Right lobe of liver (tissue), 6 donors: ENCODE measurements around the gene STXBP3. TPM values are rescaled to one million over a fixed set of nuclear protein-coding genes. Genes with fewer than 3 reads are reported as not detected.

ENCODE experiments used
- ATAC-seq, 4 donors: fragments of 200-7000 bp; cut with Tn5 transposase; one replicate each; pipeline ENCODE4 v1.9.1; 2020; ENCODE audit warnings: mild to moderate bottlenecking in 4 of 4, moderate library complexity in 4 of 4
- DNase-seq, 3 donors: peaks; one replicate each; pipeline ENCODE4 v3.0.0-alpha.2; 2020
- H3K27ac ChIP-seq, 3 donors: fragments of 200-600 bp; one replicate each; pipeline ENCODE4 v1.8.0; 2022
- H3K27me3 ChIP-seq, 2 donors: fragments of 200-600 bp; one replicate each; pipeline ENCODE4 v1.8.0; 2022
- H3K36me3 ChIP-seq, 4 donors: fragments of 200-600 bp; sonication (generic) in 1 of 4; one replicate each; pipeline versions ENCODE4 v1.5.1 to v1.8.0; 2017 to 2022; ENCODE audit warnings: control low read depth in 1 of 4
- H3K4me1 ChIP-seq, 4 donors: fragments of 200-600 bp; sonication (generic) in 1 of 4; one replicate each; pipeline versions ENCODE4 v1.5.1 to v1.8.0; 2017 to 2022; ENCODE audit warnings: control low read depth in 1 of 4
- H3K4me3 ChIP-seq, 3 donors: fragments of 200-600 bp; one replicate each; pipeline ENCODE4 v1.8.0; 2022
- H3K9me3 ChIP-seq, 4 donors: fragments of 200-600 bp; sonication (generic) in 1 of 4; one replicate each; pipeline versions ENCODE4 v1.5.1 to v1.8.0; 2017 to 2022; ENCODE audit warnings: control low read depth in 1 of 4
- CTCF ChIP-seq, 4 donors: fragments of 200-600 bp in 3 of 4; fragments of 450-650 bp in 1 of 4; IDR thresholded peaks; one replicate each; pipeline versions ENCODE4 v1.5.1 to v1.8.0; 2016 to 2022; ENCODE audit warnings: antibody characterized with exemption in 4 of 4, mild to moderate bottlenecking in 2 of 4
- POLR2A ChIP-seq: fragments of 450-650 bp; IDR thresholded peaks from one replicate; pipeline ENCODE4 v1.6.1; 2017; ENCODE audit warnings: antibody characterized with exemption, mild to moderate bottlenecking
- WGBS: methylation state at CpG from one replicate; pipeline ENCODE4 v1.1.6; 2018; ENCODE audit warnings: low coverage, low lambda C conversion rate; ENCODE audit not compliant: insufficient coverage; ENCODE audit errors: missing lambda C conversion rate; 5-methylcytosine and 5-hydroxymethylcytosine counted together
- intact Hi-C, 2 donors: fragments of 100-400 bp; cut with DNase I; formaldehyde crosslinking; loops; one replicate each; pipeline versions ENCODE4 v1.11.2 to v1.14.1; 2022
- total RNA-seq, 6 experiments: library from RNA; depleted of rRNA in 2 of 6; stranded (reverse); fragments of >200 nt in 2 of 6; fragmentation: NEBNext Ultra II Directional in 3 of 6; extraction: Animal tissue kit (Norgen Biotek cat#: 25700) in 3 of 6; gene quantifications; one replicate each; pipeline versions ENCODE4 v1.1.0 to v1.2.4, GENCODE V29; 2016 to 2023
- donor health status: DM: no; HTN: yes; CAD: no.
- donor health status: DM: no; HTN: no; CAD: no.
- donor health status: DM: no; HTN: no; CAD: no.
- donor health status: DM: no; HTN: yes; CAD: no.
- donor health status: DM: no; HTN: yes; CAD: no.

STXBP3 gene
- total RNA-seq, 6 experiments from 2014 or later, result 15.3 to 32.2 (median 22.3) TPM

GRCh38 chr1:108832929-108833328 is 86.5 kb downstream of the STXBP3 start:
- Histone ChIP-seq H3K36me3 (no peaks in the 10 kb centered on the region), H3K9me3 (no peaks in the 10 kb centered on the region), H3K4me3 (no peak overlapping the region), H3K4me1 (peaks cover 0 to 9% (median 2%) of the 10 kb centered on the region in 4 donors), H3K27me3 (no peaks in the 10 kb centered on the region), H3K27ac (no peak overlapping the region)
- DNase-seq, result no peak
- intact Hi-C loops, result loop anchor here in 1 of 2 donors (10.0 kb wide), 1 partner anchor 52 kb away; no protein-coding TSS in a partner anchor
- no peak for TF ChIP-seq POLR2A
- TF ChIP-seq CTCF (IDR thresholded peaks at IDR 0.05), result no peak
- ATAC-seq, result no peak
- 80% methylated on average over 2 of the region's 2 CpGs for WGBS

GRCh38 chr1:108841703-108842102 is 95.2 kb downstream of the STXBP3 start:
- 57% methylated on average over 1 of the region's 1 CpG for WGBS

GRCh38 chr1:108842525-108843181 is 96.2 kb downstream of the STXBP3 start:
- Histone ChIP-seq H3K27ac (no peak overlapping the region), H3K36me3 (no peaks in the 10 kb centered on the region), H3K4me3 (no peak overlapping the region), H3K27me3 (no peaks in the 10 kb centered on the region), H3K9me3 (no peaks in the 10 kb centered on the region), H3K4me1 (no peaks in the 10 kb centered on the region)
- TF ChIP-seq POLR2A, result no peak
- TF ChIP-seq CTCF (IDR thresholded peaks at IDR 0.05), result no peak
- intact Hi-C loops, result no loop called here
- WGBS, result 57% methylated on average over 1 of the region's 3 CpGs
- DNase-seq, result no peak
- no peak for ATAC-seq

More at GRCh38 chr1:108841703-108842102, 95.2 kb downstream of the STXBP3 start:
- H3K4me3 ChIP-seq, result no peak overlapping the region
- H3K27me3 ChIP-seq, result no peaks in the 10 kb centered on the region
- intact Hi-C loops, result no loop called here
- no peaks in the 10 kb centered on the region for H3K4me1 ChIP-seq
- TF ChIP-seq POLR2A, result no peak
- TF ChIP-seq CTCF (IDR thresholded peaks at IDR 0.05), result no peak
- no peak overlapping the region for H3K27ac ChIP-seq
- H3K36me3 ChIP-seq, result no peaks in the 10 kb centered on the region
- ATAC-seq (no peak), DNase-seq (no peak)
- no peaks in the 10 kb centered on the region for H3K9me3 ChIP-seq

GRCh38 chr1:108843390-108844137 is 97.1 kb downstream of the STXBP3 start:
- DNase-seq (no peak), ATAC-seq (no peak)
- H3K27me3 ChIP-seq, result no peaks in the 10 kb centered on the region
- TF ChIP-seq CTCF (IDR thresholded peaks at IDR 0.05) (no peak), POLR2A (no peak)
- 62% methylated on average over 3 of the region's 3 CpGs for WGBS
- no peak overlapping the region for H3K27ac ChIP-seq
- H3K4me1 ChIP-seq, result no peaks in the 10 kb centered on the region
- H3K36me3 ChIP-seq, result no peaks in the 10 kb centered on the region
- no peak overlapping the region for H3K4me3 ChIP-seq
- intact Hi-C loops, result no loop called here
- no peaks in the 10 kb centered on the region for H3K9me3 ChIP-seq
